WTC11 (cell line): Measurements from ENCODE around the gene ADIPOR2. TPM values are rescaled to one million over a fixed set of nuclear protein-coding genes. Genes with fewer than 3 reads are reported as not detected.

Experiments
- ATAC-seq: fragments of 200-7000 bp; cut with Tn5 transposase; 2 replicates; pipeline ENCODE4 v1.10.0; 2021; ENCODE audit warnings: mild to moderate bottlenecking, moderate library complexity
- CTCF ChIA-PET: fragments of 300-600 bp; sonication (Branson Sonifier 250); formaldehyde crosslinking; loops from one replicate; lab custom pipeline; 2021; ENCODE audit warnings: antibody characterized with exemption; lab: Charles Lee
- POLR2A ChIA-PET: fragments of 350-600 bp; sonication (Branson Sonifier 250); formaldehyde crosslinking; loops from one replicate; lab custom pipeline; 2021; ENCODE audit warnings: antibody characterized with exemption; lab: Charles Lee
- DNase-seq: peaks from one replicate; pipeline ENCODE4 v3.0.0; 2021; ENCODE audit warnings: low spot score
- H3K27ac Mint-ChIP-seq: 2 replicates; pipeline ENCODE4 v1.8.0; 2021; ENCODE audit warnings: mixed read lengths
- H3K27me3 Mint-ChIP-seq: 2 replicates; pipeline ENCODE4 v1.8.0; 2021; ENCODE audit warnings: low read depth, mild to moderate bottlenecking, moderate library complexity, mixed read lengths
- H3K36me3 Mint-ChIP-seq: 2 replicates; pipeline ENCODE4 v1.8.0; 2021; ENCODE audit warnings: mixed read lengths
- H3K4me1 Mint-ChIP-seq: 2 replicates; pipeline ENCODE4 v1.8.0; 2022; ENCODE audit warnings: mixed read lengths
- H3K4me3 Mint-ChIP-seq: 2 replicates; pipeline ENCODE4 v1.8.0; 2021; ENCODE audit warnings: mild to moderate bottlenecking, moderate library complexity, mixed read lengths
- H3K9me3 Mint-ChIP-seq: 2 replicates; pipeline ENCODE4 v1.8.0; 2021; ENCODE audit warnings: mixed read lengths
- AFF4 ChIP-seq: sonication (generic); formaldehyde crosslinking; IDR thresholded peaks from 2 replicates; pipeline ENCODE4 v1.8.1; 2023; ENCODE audit warnings: mild to moderate bottlenecking, missing genetic modification reagents, borderline replicate concordance
- ATF6 ChIP-seq: sonication (generic); formaldehyde crosslinking; IDR thresholded peaks from 2 replicates; pipeline ENCODE4 v1.8.1; 2023; ENCODE audit warnings: mild to moderate bottlenecking, missing genetic modification reagents
- CTCF ChIP-seq: fragments of 200-600 bp; IDR thresholded peaks from 2 replicates; pipeline ENCODE4 v1.8.0; 2022; ENCODE audit warnings: antibody characterized with exemption
- IRF2 ChIP-seq: sonication (generic); formaldehyde crosslinking; IDR thresholded peaks from 2 replicates; pipeline ENCODE4 v1.8.0; 2022; ENCODE audit warnings: low read depth, missing genetic modification reagents, borderline replicate concordance
- MAX ChIP-seq: sonication (generic); formaldehyde crosslinking; IDR thresholded peaks from 2 replicates; pipeline ENCODE4 v1.8.0; 2022; ENCODE audit warnings: mild to moderate bottlenecking, missing genetic modification reagents
- MXD4 ChIP-seq: fragments of 250-450 bp; sonication (Bioruptor Pico); IDR thresholded peaks from 2 replicates; pipeline ENCODE4 v1.8.0; 2021; ENCODE audit warnings: mild to moderate bottlenecking, moderate library complexity, borderline replicate concordance
- NFATC4 ChIP-seq: fragments of 250-450 bp; sonication (Bioruptor Pico); IDR thresholded peaks from 2 replicates; pipeline ENCODE4 v1.9.0; 2021; ENCODE audit warnings: mild to moderate bottlenecking
- SMAD4 ChIP-seq: sonication (generic); formaldehyde crosslinking; IDR thresholded peaks from 2 replicates; pipeline ENCODE4 v1.8.0; 2022; ENCODE audit warnings: mild to moderate bottlenecking, missing genetic modification reagents
- SOX15 ChIP-seq: fragments of 250-450 bp; sonication (Bioruptor Pico); IDR thresholded peaks from 2 replicates; pipeline ENCODE4 v1.9.0; 2021; ENCODE audit warnings: mild to moderate bottlenecking
- USF2 ChIP-seq: sonication (generic); formaldehyde crosslinking; IDR thresholded peaks from 2 replicates; pipeline ENCODE4 v1.8.1; 2023; ENCODE audit warnings: mild to moderate bottlenecking, missing genetic modification reagents, moderate library complexity
- ZBTB21 ChIP-seq: sonication (generic); formaldehyde crosslinking; IDR thresholded peaks from 2 replicates; pipeline ENCODE4 v1.8.1; 2023; ENCODE audit warnings: mild to moderate bottlenecking, missing genetic modification reagents, borderline replicate concordance
- ZNF281 ChIP-seq: sonication (generic); formaldehyde crosslinking; IDR thresholded peaks from 2 replicates; pipeline ENCODE4 v1.8.0; 2023; ENCODE audit warnings: mild to moderate bottlenecking, missing genetic modification reagents
- ZSCAN18 ChIP-seq: fragments of 250-450 bp; sonication (Bioruptor Pico); IDR thresholded peaks from 2 replicates; pipeline ENCODE4 v2.1.2; 2022; ENCODE audit warnings: mild to moderate bottlenecking, moderate library complexity
- total RNA-seq: library from RNA; stranded (reverse); gene quantifications from 3 replicates; pipeline ENCODE4 v1.2.3, GENCODE V29; 2021

ADIPOR2 gene
- total RNA-seq, 1 experiment from 2014 or later = 38.4 TPM

- Mint-ChIP-seq H3K4me3 (no peak overlapping the region), H3K27me3 (no peaks in the 10 kb centered on the region), H3K9me3 (no peaks in the 10 kb centered on the region), H3K27ac (no peak overlapping the region; the same call in 1 of the 2 replicates), H3K4me1 (peaks cover 31% of the 10 kb centered on the region), H3K36me3 (no peaks in the 10 kb centered on the region)
- ATAC-seq (no peak), DNase-seq (no peak)
- POLR2A ChIA-PET = no interaction called here
- CTCF ChIA-PET = interaction anchor here (0.9 to 1.1 kb wide), 2 partner anchors 29 to 41 kb away, joined by 3 to 4 read pairs; no protein-coding TSS in a partner anchor
- TF ChIP-seq ZNF281 (no peak), SMAD4 (CRISPR knock-in tag) (no peak), MAX (no peak), IRF2 (CRISPR knock-in tag) (no peak), SOX15 (CRISPR knock-in tag) (no peak), MXD4 (CRISPR knock-in tag) (no peak), CTCF (no peak), ZSCAN18 (CRISPR knock-in tag) (no peak), ZBTB21 (CRISPR knock-in tag) (no peak), ATF6 (CRISPR knock-in tag) (no peak), AFF4 (no peak), NFATC4 (CRISPR knock-in tag) (no peak), USF2 (no peak)
- TF ChIP-seq, all 79 proteins: peak for 0
These were observed 48.5 kb downstream of the ADIPOR2 start for GRCh38 chr12:1739368-1739767.
